ENCODE results near the gene SRXN1. TPM values are rescaled to one million over a fixed set of nuclear protein-coding genes. Genes with fewer than 3 reads are reported as not detected.

SRXN1 gene
- total and polyA plus RNA-seq, 2 donors (not counting 3 experiments of a cell fraction or from before 2014, with no cell fraction given): 19.3 to 24.9 TPM

- dilution Hi-C loops (cut with MboI; ENCODE audit: extremely low pct_ligation_motif_present, low sequenced_read_pairs) (no loop called here), intact Hi-C loops (cut with micrococcal nuclease) (no loop called here)
- Histone ChIP-seq H3K4me3 (replicated peaks in 1 of 3; ENCODE audit: insufficient read depth in 1 of 3, low read depth in 1 of 3, low read length in 3 of 3) (no peak overlapping the region), H3K27me3 (ENCODE audit: control insufficient read depth in 2 of 2, insufficient read depth in 2 of 2, low read length in 2 of 2) (peaks cover 28 to 32% of the 10 kb centered on the region in 2 experiments), H3K27ac (ENCODE audit: insufficient read depth, low read depth, low read length) (no peak overlapping the region), H4K20me1 (replicated peaks; ENCODE audit: control insufficient read depth, extremely low read depth, insufficient read depth, low read length) (no peaks in the 10 kb centered on the region), H3K9me1 (replicated peaks; ENCODE audit: control insufficient read depth, extremely low read depth, insufficient read depth, low read length) (no peaks in the 10 kb centered on the region), H3K9ac (replicated peaks; ENCODE audit: extremely low read depth, insufficient read depth, low read length) (no peak overlapping the region), H3K9me3 (replicated peaks; ENCODE audit: control insufficient read depth, insufficient read depth, low read length) (no peaks in the 10 kb centered on the region), H3K4me2 (ENCODE audit: insufficient read depth, low read length) (no peak overlapping the region), H3K4me1 (ENCODE audit: control insufficient read depth, extremely low read depth, insufficient read depth, low read length) (peaks cover 15% of the 10 kb centered on the region), H2AFZ (ENCODE audit: low read depth, low read length) (no peak overlapping the region), H3K79me2 (ENCODE audit: control insufficient read depth, insufficient read depth, low read length) (peaks cover 18% of the 10 kb centered on the region), H3K36me3 (ENCODE audit: control insufficient read depth in 2 of 2, extremely low read depth in 1 of 2, insufficient read depth in 2 of 2, low read length in 2 of 2) (no peaks in the 10 kb centered on the region)
- TF ChIP-seq POLR2A (IDR thresholded peaks at IDR 0.05; ENCODE audit: low read depth, low read length): no peak
- POLR2A ChIA-PET: no interaction called here
- no TSS peak for BruUV-seq (replicated peaks)
- FAIRE-seq (no peak), DNase-seq (ENCODE audit: low read depth, low spot score) (no peak)
- CTCF ChIA-PET: interaction anchor here (1.2 to 3.7 kb wide), 4 partner anchors 9 to 79 kb away, joined by 3 to 24 read pairs (median 7); no protein-coding TSS in a partner anchor
These were observed 3.0 kb upstream of the SRXN1 start for GRCh38 chr20:655726-656624.

GRCh38 chr20:654417-654750 is 1.4 kb upstream of the SRXN1 start:
- TF ChIP-seq POLR2A (IDR thresholded peaks at IDR 0.05; ENCODE audit: low read depth, low read length): no peak
- no TSS peak for BruUV-seq (replicated peaks)
- Histone ChIP-seq H3K4me3 (replicated peaks in 1 of 3; ENCODE audit: insufficient read depth in 1 of 3, low read depth in 1 of 3, low read length in 3 of 3) (no peak overlapping the region), H3K36me3 (ENCODE audit: control insufficient read depth in 2 of 2, extremely low read depth in 1 of 2, insufficient read depth in 2 of 2, low read length in 2 of 2) (no peaks in the 10 kb centered on the region), H3K4me2 (ENCODE audit: insufficient read depth, low read length) (no peak overlapping the region), H2AFZ (ENCODE audit: low read depth, low read length) (no peak overlapping the region), H3K27ac (ENCODE audit: insufficient read depth, low read depth, low read length) (no peak overlapping the region), H3K9ac (replicated peaks; ENCODE audit: extremely low read depth, insufficient read depth, low read length) (no peak overlapping the region), H3K4me1 (ENCODE audit: control insufficient read depth, extremely low read depth, insufficient read depth, low read length) (peaks cover 15% of the 10 kb centered on the region), H4K20me1 (replicated peaks; ENCODE audit: control insufficient read depth, extremely low read depth, insufficient read depth, low read length) (no peaks in the 10 kb centered on the region), H3K27me3 (ENCODE audit: control insufficient read depth in 2 of 2, insufficient read depth in 2 of 2, low read length in 2 of 2) (peaks cover 21 to 23% of the 10 kb centered on the region in 2 experiments), H3K9me1 (replicated peaks; ENCODE audit: control insufficient read depth, extremely low read depth, insufficient read depth, low read length) (no peaks in the 10 kb centered on the region), H3K9me3 (replicated peaks; ENCODE audit: control insufficient read depth, insufficient read depth, low read length) (no peaks in the 10 kb centered on the region), H3K79me2 (ENCODE audit: control insufficient read depth, insufficient read depth, low read length) (peaks cover 25% of the 10 kb centered on the region)
- dilution Hi-C loops (cut with MboI; ENCODE audit: extremely low pct_ligation_motif_present, low sequenced_read_pairs) (no loop called here), intact Hi-C loops (cut with micrococcal nuclease) (no loop called here)
- POLR2A ChIA-PET: no interaction called here
- no peak for DNase-seq (ENCODE audit: low read depth, low spot score)
- no peak for FAIRE-seq
- CTCF ChIA-PET: interaction anchor here (1.2 to 3.7 kb wide), 2 partner anchors 9 to 12 kb away, joined by 6 to 24 read pairs; no protein-coding TSS in a partner anchor
